Naive thymus-derived CD8-positive, alpha-beta T cell (primary cell): ENCODE measurements around the gene ADCY10. TPM values are rescaled to one million over a fixed set of nuclear protein-coding genes. Genes with fewer than 3 reads are reported as not detected.

Source experiments
- ATAC-seq, 2 donors: fragments of 150-1000 bp; cut with Tn5 transposase in 1 of 2; sonication (Bioruptor Pico), chemical (Tn5 transposase) in 1 of 2; 1 replicate in 1 of 2; 2 replicates in 1 of 2; pipeline ENCODE4 v1.10.0; 2021; ENCODE audit warnings: mild to moderate bottlenecking in 2 of 2, moderate library complexity in 2 of 2
- POLR2A ChIA-PET: fragments of 350-600 bp; sonication (Branson Sonifier 250); formaldehyde crosslinking; loops from one replicate; lab custom pipeline; 2021; ENCODE audit warnings: antibody characterized with exemption; lab: Charles Lee
- DNase-seq, 10 donors: peaks; one replicate each; pipeline versions ENCODE4 v3.0.0 to v3.0.0-alpha.2; 2020 to 2022
- H3K27ac Mint-ChIP-seq, 10 donors: one replicate each; pipeline ENCODE4 v1.8.0; 2020 to 2022; ENCODE audit warnings: mild to moderate bottlenecking in 10 of 10, mixed read lengths in 10 of 10, moderate library complexity in 4 of 10, inconsistent platforms in 1 of 10
- H3K27me3 Mint-ChIP-seq, 5 donors: one replicate each; pipeline ENCODE4 v1.8.0; 2021 to 2022; ENCODE audit warnings: mixed read lengths in 5 of 5
- H3K36me3 Mint-ChIP-seq, 3 donors: one replicate each; pipeline ENCODE4 v1.8.0; 2020 to 2022; ENCODE audit warnings: mixed read lengths in 3 of 3, mild to moderate bottlenecking in 2 of 3, inconsistent platforms in 1 of 3
- H3K4me1 Mint-ChIP-seq, 4 donors: one replicate each; pipeline ENCODE4 v1.8.0; 2021 to 2022; ENCODE audit warnings: mixed read lengths in 4 of 4
- H3K4me3 Mint-ChIP-seq, 10 donors: one replicate each; pipeline ENCODE4 v1.8.0; 2020 to 2022; ENCODE audit warnings: mild to moderate bottlenecking in 10 of 10, mixed read lengths in 10 of 10, moderate library complexity in 6 of 10, inconsistent platforms in 1 of 10
- H3K9me3 Mint-ChIP-seq, 9 donors: one replicate each; pipeline ENCODE4 v1.8.0; 2020 to 2022; ENCODE audit warnings: mixed read lengths in 9 of 9, mild to moderate bottlenecking in 3 of 9, inconsistent platforms in 1 of 9, moderate library complexity in 1 of 9
- polyA plus RNA-seq, 3 donors: library from polyadenylated mRNA; unstranded; fragments of 300-500 nt; fragmentation: Illumina TruSeq; gene quantifications; one replicate each; pipeline ENCODE4 v1.2.3, GENCODE V29; 2021
- total RNA-seq, 8 experiments: library from RNA in 2 of 8; stranded (reverse) in 2 of 8; gene quantifications; one replicate each; pipeline ENCODE4 v1.2.3 and lab custom pipeline; 2021 to 2026

ADCY10 gene
- total and polyA plus RNA-seq, 5 experiments from 2014 or later = 0.41 to 1.1 TPM; not detected in 3

- peaks cover 0 to 12% (median 8%) of the 10 kb centered on the region in 4 donors for H3K4me1 Mint-ChIP-seq
- H3K27ac Mint-ChIP-seq = peak overlapping the region in 6 of 10 donors; percentile 12 to 87 (median 28)
- H3K9me3 Mint-ChIP-seq = peaks cover 0 to 21% (median 9%) of the 10 kb centered on the region in 9 donors
- ATAC-seq = no peak
- DNase-seq = no peak
- POLR2A ChIA-PET = no interaction called here
- no peak overlapping the region for H3K4me3 Mint-ChIP-seq
- no peaks in the 10 kb centered on the region for H3K27me3 Mint-ChIP-seq
- peaks cover 12 to 21% (median 20%) of the 10 kb centered on the region in 3 donors for H3K36me3 Mint-ChIP-seq
These were observed 137.2 kb downstream of the ADCY10 start for GRCh38 chr1:167776616-167777268.

GRCh38 chr1:167776151-167776550 lies 137.8 kb downstream of the ADCY10 start:
- Mint-ChIP-seq H3K36me3 (peaks cover 12 to 19% (median 19%) of the 10 kb centered on the region in 3 donors), H3K4me1 (peaks cover 0 to 12% (median 8%) of the 10 kb centered on the region in 4 donors), H3K27ac (peak overlapping the region in 1 of 10 donors; percentile 7), H3K4me3 (no peak overlapping the region), H3K27me3 (no peaks in the 10 kb centered on the region), H3K9me3 (peaks cover 0 to 17% (median 7%) of the 10 kb centered on the region in 9 donors)
- POLR2A ChIA-PET = no interaction called here
- no peak for ATAC-seq
- no peak for DNase-seq

GRCh38 chr1:167775178-167775577 lies 138.8 kb downstream of the ADCY10 start:
- no peak for ATAC-seq
- Mint-ChIP-seq H3K36me3 (peaks cover 10 to 23% (median 13%) of the 10 kb centered on the region in 3 donors), H3K4me3 (no peak overlapping the region), H3K27ac (no peak overlapping the region), H3K27me3 (no peaks in the 10 kb centered on the region), H3K9me3 (peaks cover 0 to 8% (median 3%) of the 10 kb centered on the region in 9 donors), H3K4me1 (peaks cover 0 to 12% (median 8%) of the 10 kb centered on the region in 4 donors)
- no peak for DNase-seq
- POLR2A ChIA-PET = no interaction called here

DNA sequence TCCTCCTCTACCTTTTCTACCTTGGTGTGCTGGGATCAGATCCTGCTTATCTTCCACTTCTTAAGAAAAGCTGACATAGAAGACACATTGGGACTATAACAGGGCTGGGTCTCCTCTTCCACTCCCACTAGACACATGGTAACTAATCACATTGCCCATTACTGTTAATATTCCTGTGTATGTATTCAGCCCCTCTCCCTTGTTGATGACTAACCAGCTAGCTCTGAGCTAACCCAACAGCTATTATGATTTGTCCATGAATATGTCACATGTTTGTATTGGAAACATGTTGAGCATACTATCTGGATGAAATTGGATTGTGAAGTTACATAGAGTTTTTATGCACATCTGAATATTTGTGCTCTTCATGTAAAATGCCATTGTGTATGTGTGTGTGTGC lies 139.2 kb downstream of the ADCY10 start:
- POLR2A ChIA-PET = no interaction called here
- Mint-ChIP-seq H3K36me3 (peaks cover 8 to 23% (median 18%) of the 10 kb centered on the region in 3 donors), H3K27me3 (no peaks in the 10 kb centered on the region), H3K4me1 (peaks cover 0 to 12% (median 8%) of the 10 kb centered on the region in 4 donors), H3K4me3 (no peak overlapping the region), H3K27ac (no peak overlapping the region), H3K9me3 (peaks cover 0 to 4% (median 0%) of the 10 kb centered on the region in 9 donors)
- ATAC-seq (no peak), DNase-seq (no peak)

DNA sequence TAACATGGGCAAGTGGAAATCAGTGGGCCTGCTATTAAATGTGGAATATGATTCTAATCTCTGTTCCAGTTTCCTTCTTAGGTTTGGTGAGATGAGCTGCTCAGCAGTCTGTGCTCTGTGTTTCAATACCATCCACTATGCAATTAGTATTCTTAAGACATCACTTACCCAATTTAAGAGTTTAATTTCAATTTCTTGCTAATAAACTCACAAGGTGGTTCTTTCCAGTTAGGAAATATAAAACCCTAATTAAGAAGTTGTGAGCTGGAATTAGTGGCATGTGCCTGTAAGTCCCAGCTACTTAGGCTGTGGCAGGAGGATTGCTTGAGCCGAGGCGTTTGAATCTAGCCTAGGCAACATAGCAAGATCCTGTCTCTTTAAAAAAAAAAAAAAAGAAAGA lies 140.4 kb downstream of the ADCY10 start:
- POLR2A ChIA-PET = no interaction called here
- ATAC-seq = no peak
- no peak for DNase-seq

DNA sequence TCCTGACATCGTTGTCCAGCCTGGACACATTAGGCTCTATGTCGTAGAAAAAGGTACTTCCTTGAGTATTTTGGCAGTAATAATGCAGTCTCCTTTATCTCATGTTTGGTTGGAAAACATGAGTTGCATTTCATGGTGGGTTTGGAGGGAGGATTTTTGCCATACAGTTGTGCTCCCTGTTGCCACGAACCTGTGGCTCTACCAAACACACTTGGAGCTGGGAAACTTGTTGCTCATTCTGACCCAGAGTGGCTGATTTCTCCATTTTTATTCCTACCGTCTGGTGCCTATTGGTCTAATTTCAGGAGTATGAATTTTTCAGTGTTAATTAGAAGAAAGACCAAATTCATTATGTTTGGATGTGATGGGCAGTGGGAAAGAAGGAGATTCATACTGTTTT lies 141.5 kb downstream of the ADCY10 start:
- H3K27ac Mint-ChIP-seq = no peak overlapping the region
- no peaks in the 10 kb centered on the region for H3K9me3 Mint-ChIP-seq
- H3K4me3 Mint-ChIP-seq = no peak overlapping the region
- peaks cover 2 to 11% (median 7%) of the 10 kb centered on the region in 4 donors for H3K4me1 Mint-ChIP-seq
- H3K27me3 Mint-ChIP-seq = no peaks in the 10 kb centered on the region
- H3K36me3 Mint-ChIP-seq = peaks cover 8 to 31% (median 31%) of the 10 kb centered on the region in 3 donors
- ATAC-seq (no peak), DNase-seq (no peak)
- POLR2A ChIA-PET = no interaction called here

More for the DNA sequence above, 140.4 kb downstream of the ADCY10 start:
- H3K36me3 Mint-ChIP-seq = peaks cover 8 to 26% (median 23%) of the 10 kb centered on the region in 3 donors
- H3K4me3 Mint-ChIP-seq = no peak overlapping the region
- H3K4me1 Mint-ChIP-seq = peaks cover 0 to 12% (median 8%) of the 10 kb centered on the region in 4 donors
- H3K9me3 Mint-ChIP-seq = no peaks in the 10 kb centered on the region
- H3K27ac Mint-ChIP-seq = no peak overlapping the region
- H3K27me3 Mint-ChIP-seq = no peaks in the 10 kb centered on the region

GRCh38 chr1:167770127-167770526 lies 143.8 kb downstream of the ADCY10 start:
- Mint-ChIP-seq H3K36me3 (peaks cover 8 to 35% (median 29%) of the 10 kb centered on the region in 3 donors), H3K4me1 (peaks cover 0 to 2% (median 0%) of the 10 kb centered on the region in 4 donors), H3K27me3 (no peaks in the 10 kb centered on the region), H3K4me3 (no peak overlapping the region), H3K27ac (no peak overlapping the region), H3K9me3 (no peaks in the 10 kb centered on the region)
- POLR2A ChIA-PET = no interaction called here
- DNase-seq (no peak), ATAC-seq (no peak)

- Mint-ChIP-seq H3K4me1 (peaks cover 1 to 4% (median 2%) of the 10 kb centered on the region in 4 donors), H3K36me3 (peaks cover 7 to 32% (median 24%) of the 10 kb centered on the region in 3 donors), H3K9me3 (no peaks in the 10 kb centered on the region), H3K27me3 (no peaks in the 10 kb centered on the region), H3K4me3 (no peak overlapping the region), H3K27ac (peak overlapping the region in 1 of 10 donors; percentile 35)
- no peak for DNase-seq
- POLR2A ChIA-PET = interaction anchor here (0.7 kb wide), 1 partner anchor 10 kb away, joined by 6 read pairs; no protein-coding TSS in a partner anchor
- ATAC-seq = no peak
These were observed 146.2 kb downstream of the ADCY10 start for GRCh38 chr1:167767761-167768160.

GRCh38 chr1:167766538-167766937 lies 147.4 kb downstream of the ADCY10 start:
- Mint-ChIP-seq H3K9me3 (no peaks in the 10 kb centered on the region), H3K4me3 (no peak overlapping the region), H3K4me1 (peaks cover 12 to 16% (median 14%) of the 10 kb centered on the region in 4 donors), H3K27me3 (no peaks in the 10 kb centered on the region), H3K36me3 (peaks cover 5 to 26% (median 22%) of the 10 kb centered on the region in 3 donors), H3K27ac (no peak overlapping the region)
- no peak for DNase-seq
- POLR2A ChIA-PET = interaction anchor here (0.6 kb wide), 1 partner anchor 37 kb away, joined by 6 read pairs; no protein-coding TSS in a partner anchor
- ATAC-seq = no peak

- POLR2A ChIA-PET = interaction anchor here (0.5 kb wide), 1 partner anchor 445 kb away, joined by 3 read pairs; no protein-coding TSS in a partner anchor
- H3K4me1 Mint-ChIP-seq = peaks cover 20 to 23% (median 22%) of the 10 kb centered on the region in 4 donors
- no peaks in the 10 kb centered on the region for H3K27me3 Mint-ChIP-seq
- no peak overlapping the region for H3K27ac Mint-ChIP-seq
- DNase-seq = no peak
- no peak overlapping the region for H3K4me3 Mint-ChIP-seq
- peaks cover 5 to 22% (median 20%) of the 10 kb centered on the region in 3 donors for H3K36me3 Mint-ChIP-seq
- no peak for ATAC-seq
- no peaks in the 10 kb centered on the region for H3K9me3 Mint-ChIP-seq
These were observed 148.4 kb downstream of the ADCY10 start for GRCh38 chr1:167765496-167765895.

GRCh38 chr1:167764458-167765330 lies 149.2 kb downstream of the ADCY10 start:
- POLR2A ChIA-PET = interaction anchor here (0.5 to 0.6 kb wide), 2 partner anchors 55 to 446 kb away, joined by 3 read pairs; no protein-coding TSS in a partner anchor
- peaks cover 22 to 24% (median 23%) of the 10 kb centered on the region in 4 donors for H3K4me1 Mint-ChIP-seq
- no peaks in the 10 kb centered on the region for H3K27me3 Mint-ChIP-seq
- peaks cover 3 to 16% (median 12%) of the 10 kb centered on the region in 3 donors for H3K36me3 Mint-ChIP-seq
- H3K9me3 Mint-ChIP-seq = no peaks in the 10 kb centered on the region
- no peak for ATAC-seq
- DNase-seq = no peak
- H3K4me3 Mint-ChIP-seq = no peak overlapping the region
- no peak overlapping the region for H3K27ac Mint-ChIP-seq

- no peaks in the 10 kb centered on the region for H3K27me3 Mint-ChIP-seq
- H3K4me1 Mint-ChIP-seq = peaks cover 22 to 25% (median 23%) of the 10 kb centered on the region in 4 donors
- no peak for ATAC-seq
- H3K9me3 Mint-ChIP-seq = no peaks in the 10 kb centered on the region
- POLR2A ChIA-PET = interaction anchor here (1.1 to 1.7 kb wide), 2 partner anchors 172 to 175 kb away, joined by 3 to 4 read pairs; partner anchors contain the start of gene DCAF6
- H3K4me3 Mint-ChIP-seq = no peak overlapping the region
- peaks cover 0 to 13% (median 10%) of the 10 kb centered on the region in 3 donors for H3K36me3 Mint-ChIP-seq
- DNase-seq = no peak
- no peak overlapping the region for H3K27ac Mint-ChIP-seq
These were observed 150.3 kb downstream of the ADCY10 start for GRCh38 chr1:167763525-167764220.
